ENCODE measurements around the gene PLB1. TPM values are rescaled to one million over a fixed set of nuclear protein-coding genes. Genes with fewer than 3 reads are reported as not detected.
A peak's percentile ranks its signal among the peaks of the same experiment; 100 is the strongest.

The PLB1 gene
- total and polyA plus RNA-seq, 2 experiments from 2014 or later, result 19.2 to 19.7 TPM

DNA sequence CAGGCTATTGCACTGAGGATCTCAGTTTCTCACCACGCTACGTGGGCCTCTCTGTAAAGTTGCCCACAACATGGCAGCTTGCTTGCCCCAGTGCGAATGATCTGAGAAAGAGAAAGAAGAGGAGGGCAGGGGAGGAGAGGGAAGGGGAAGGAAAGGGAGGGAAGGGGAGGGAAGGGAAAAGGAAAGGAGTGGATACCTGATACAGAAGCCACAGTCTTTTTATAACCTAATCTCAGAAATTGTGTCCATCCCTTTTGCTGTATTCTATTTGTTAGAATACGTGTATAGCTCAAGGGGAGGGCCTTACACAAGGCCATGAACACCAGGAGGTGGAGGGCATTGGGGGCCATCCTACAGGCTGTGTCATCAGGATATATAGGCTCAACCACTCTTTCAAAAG, 177.5 kb downstream of the PLB1 start:
- H3K4me1 ChIP-seq (ENCODE audit: insufficient read depth), result peaks cover 6% of the 10 kb centered on the region
- H3K27ac ChIP-seq, result no peak overlapping the region

DNA sequence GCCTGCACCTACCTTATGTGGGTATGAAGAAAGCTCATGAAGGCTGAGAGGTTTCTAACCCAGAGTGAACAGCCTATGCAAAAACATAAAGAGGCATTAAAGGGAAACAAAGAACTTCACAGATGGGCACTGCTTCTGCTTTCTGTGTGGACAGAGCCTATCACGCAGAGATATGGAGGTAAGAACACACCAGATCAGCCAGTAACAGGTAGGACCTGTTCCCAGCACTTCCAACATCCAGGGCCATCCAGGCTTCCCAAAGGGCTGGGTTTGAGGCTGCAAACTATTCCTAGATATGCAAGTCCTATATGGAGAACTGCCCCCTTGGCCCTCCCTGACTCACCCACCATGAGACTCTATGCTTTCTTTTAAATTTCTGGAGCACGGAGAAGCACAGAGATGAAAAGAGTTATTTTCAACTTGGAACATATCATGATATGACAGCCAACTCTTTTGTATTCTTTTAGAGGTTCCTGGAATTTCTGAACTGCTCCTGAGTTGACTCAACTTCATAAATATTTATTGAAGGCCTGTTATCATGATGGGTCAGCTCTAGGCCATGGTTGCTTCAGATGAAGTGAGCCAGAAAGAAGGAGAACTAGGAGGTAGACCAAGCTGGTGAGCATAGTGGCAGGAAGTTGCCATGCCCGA, 178.3 kb downstream of the PLB1 start:
- WGBS (ENCODE audit: low lambda C conversion rate, missing lambda C conversion rate), result 78% methylated on average over 3 of the region's 3 CpGs
- Histone ChIP-seq H3K27me3 (no peaks in the 10 kb centered on the region), H3K27ac (peak overlapping the region; percentile 22)

More for the DNA sequence above, 177.5 kb downstream of the PLB1 start:
- Histone ChIP-seq H3K9me3 (ENCODE audit: low read depth) (no peaks in the 10 kb centered on the region), H3K27me3 (no peaks in the 10 kb centered on the region), H3K79me2 (no peaks in the 10 kb centered on the region), H3K4me2 (no peak overlapping the region), H4K20me1 (ENCODE audit: insufficient read depth, poor library complexity, severe bottlenecking) (no peaks in the 10 kb centered on the region), H2AFZ (no peak overlapping the region), H3K36me3 (replicated peaks; ENCODE audit: insufficient read depth, low read depth) (no peaks in the 10 kb centered on the region), H3K4me3 (no peak overlapping the region), H3K9me2 (replicated peaks; ENCODE audit: insufficient read depth) (no peaks in the 10 kb centered on the region)
- TF ChIP-seq EZH2phosphoT487 (IDR thresholded peaks at IDR 0.05; ENCODE audit: low read depth, severe bottlenecking, unreplicated experiment), result no peak
- DNase-seq (ENCODE audit: low spot score), result no peak
- 93% methylated on average over 4 of the region's 4 CpGs for WGBS (ENCODE audit: low lambda C conversion rate, missing lambda C conversion rate)

DNA sequence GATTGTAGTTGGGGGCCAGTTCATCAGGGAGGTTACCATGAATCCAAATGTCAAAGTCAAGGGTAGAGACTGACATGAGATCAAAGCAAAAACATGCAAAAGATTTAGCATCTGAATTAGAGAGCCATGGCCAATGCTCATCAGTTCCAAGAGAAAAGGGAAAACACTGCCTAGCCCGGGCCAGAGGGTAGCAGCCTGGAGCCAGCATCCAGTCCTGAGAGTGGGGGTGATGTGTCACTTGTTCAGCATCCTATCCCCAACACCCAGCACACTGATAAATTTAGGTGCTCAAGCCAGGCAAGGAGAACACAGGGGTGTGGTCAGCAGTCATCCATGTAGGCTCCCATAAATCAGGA, 178.8 kb downstream of the PLB1 start:
- no peaks in the 10 kb centered on the region for H3K27me3 ChIP-seq
- no peak overlapping the region for H3K4me2 ChIP-seq
- no peaks in the 10 kb centered on the region for H3K36me3 ChIP-seq (replicated peaks; ENCODE audit: insufficient read depth, low read depth)
- H4K20me1 ChIP-seq (ENCODE audit: insufficient read depth, poor library complexity, severe bottlenecking), result no peaks in the 10 kb centered on the region
- H3K27ac ChIP-seq, result peak overlapping the region; percentile 22
- DNase-seq (ENCODE audit: low spot score), result no peak
- H3K9me3 ChIP-seq (ENCODE audit: low read depth), result no peaks in the 10 kb centered on the region
- 96% methylated on average over 1 of the region's 1 CpG for WGBS (ENCODE audit: low lambda C conversion rate, missing lambda C conversion rate)
- H3K79me2 ChIP-seq, result no peaks in the 10 kb centered on the region
- no peaks in the 10 kb centered on the region for H3K9me2 ChIP-seq (replicated peaks; ENCODE audit: insufficient read depth)
- H2AFZ ChIP-seq, result no peak overlapping the region
- no peak for TF ChIP-seq EZH2phosphoT487 (IDR thresholded peaks at IDR 0.05; ENCODE audit: low read depth, severe bottlenecking, unreplicated experiment)
- H3K4me3 ChIP-seq, result no peak overlapping the region
- peaks cover 6% of the 10 kb centered on the region for H3K4me1 ChIP-seq (ENCODE audit: insufficient read depth)

More for the DNA sequence above, 178.3 kb downstream of the PLB1 start:
- Histone ChIP-seq H3K36me3 (replicated peaks; ENCODE audit: insufficient read depth, low read depth) (no peaks in the 10 kb centered on the region), H3K4me3 (no peak overlapping the region), H3K4me2 (no peak overlapping the region), H4K20me1 (ENCODE audit: insufficient read depth, poor library complexity, severe bottlenecking) (no peaks in the 10 kb centered on the region), H3K4me1 (ENCODE audit: insufficient read depth) (peaks cover 6% of the 10 kb centered on the region), H2AFZ (no peak overlapping the region), H3K9me3 (ENCODE audit: low read depth) (no peaks in the 10 kb centered on the region), H3K79me2 (no peaks in the 10 kb centered on the region), H3K9me2 (replicated peaks; ENCODE audit: insufficient read depth) (no peaks in the 10 kb centered on the region)
- TF ChIP-seq EZH2 (IDR thresholded peaks at IDR 0.05; ENCODE audit: borderline replicate concordance) (no peak), EZH2phosphoT487 (IDR thresholded peaks at IDR 0.05; ENCODE audit: low read depth, severe bottlenecking, unreplicated experiment) (no peak)
- TF ChIP-seq, protein P1, sequence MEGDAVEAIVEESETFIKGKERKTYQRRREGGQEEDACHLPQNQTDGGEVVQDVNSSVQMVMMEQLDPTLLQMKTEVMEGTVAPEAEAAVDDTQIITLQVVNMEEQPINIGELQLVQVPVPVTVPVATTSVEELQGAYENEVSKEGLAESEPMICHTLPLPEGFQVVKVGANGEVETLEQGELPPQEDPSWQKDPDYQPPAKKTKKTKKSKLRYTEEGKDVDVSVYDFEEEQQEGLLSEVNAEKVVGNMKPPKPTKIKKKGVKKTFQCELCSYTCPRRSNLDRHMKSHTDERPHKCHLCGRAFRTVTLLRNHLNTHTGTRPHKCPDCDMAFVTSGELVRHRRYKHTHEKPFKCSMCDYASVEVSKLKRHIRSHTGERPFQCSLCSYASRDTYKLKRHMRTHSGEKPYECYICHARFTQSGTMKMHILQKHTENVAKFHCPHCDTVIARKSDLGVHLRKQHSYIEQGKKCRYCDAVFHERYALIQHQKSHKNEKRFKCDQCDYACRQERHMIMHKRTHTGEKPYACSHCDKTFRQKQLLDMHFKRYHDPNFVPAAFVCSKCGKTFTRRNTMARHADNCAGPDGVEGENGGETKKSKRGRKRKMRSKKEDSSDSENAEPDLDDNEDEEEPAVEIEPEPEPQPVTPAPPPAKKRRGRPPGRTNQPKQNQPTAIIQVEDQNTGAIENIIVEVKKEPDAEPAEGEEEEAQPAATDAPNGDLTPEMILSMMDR (IDR thresholded peaks at IDR 0.05; ENCODE audit: poor library complexity), result no peak
- no peak for DNase-seq (ENCODE audit: low spot score)

DNA sequence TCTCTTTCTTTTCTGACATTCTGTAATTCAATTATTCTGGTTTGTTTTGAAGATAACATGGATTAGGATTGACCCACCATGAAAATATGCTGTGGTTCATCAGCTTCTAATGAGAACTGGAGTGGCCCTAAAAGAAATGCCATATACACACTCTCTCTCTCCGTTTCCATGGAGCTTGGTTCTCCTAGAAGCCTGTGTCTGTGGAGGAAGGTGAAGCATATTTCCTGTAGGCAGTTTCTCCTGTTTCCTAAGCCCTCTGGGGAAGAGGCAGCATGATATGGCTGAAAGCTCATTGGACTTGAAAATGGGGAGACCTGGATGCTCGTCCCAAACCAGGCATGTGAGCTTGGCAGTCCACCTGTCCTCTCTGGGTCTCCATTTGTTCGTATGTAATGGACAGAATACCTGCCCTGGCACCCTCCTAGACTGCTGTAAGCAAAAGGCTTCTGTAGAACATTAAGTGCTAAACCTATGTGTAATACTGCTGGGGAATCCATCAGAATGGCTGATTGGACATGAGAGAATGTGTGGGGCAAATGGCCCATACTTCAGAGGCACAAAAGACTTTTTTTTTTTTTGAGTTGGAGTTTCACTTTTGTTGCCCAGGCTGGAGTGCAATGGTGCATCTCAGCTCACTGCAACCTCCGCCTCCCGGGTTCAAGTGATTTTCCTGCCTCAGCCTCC, 180.4 kb downstream of the PLB1 start:
- H3K79me2 ChIP-seq, result no peaks in the 10 kb centered on the region
- H3K4me2 ChIP-seq, result no peak overlapping the region
- no peak overlapping the region for H3K4me3 ChIP-seq
- TF ChIP-seq EZH2 (IDR thresholded peaks at IDR 0.05; ENCODE audit: borderline replicate concordance) (no peak), EZH2phosphoT487 (IDR thresholded peaks at IDR 0.05; ENCODE audit: low read depth, severe bottlenecking, unreplicated experiment) (no peak)
- TF ChIP-seq, protein P1 (IDR thresholded peaks at IDR 0.05; ENCODE audit: poor library complexity), result no peak
- H3K4me1 ChIP-seq (ENCODE audit: insufficient read depth), result peaks cover 6% of the 10 kb centered on the region
- H3K27ac ChIP-seq, result no peak overlapping the region
- no peaks in the 10 kb centered on the region for H3K9me2 ChIP-seq (replicated peaks; ENCODE audit: insufficient read depth)
- no peak for DNase-seq (ENCODE audit: low spot score)
- 90% methylated on average over 5 of the region's 5 CpGs for WGBS (ENCODE audit: low lambda C conversion rate, missing lambda C conversion rate)
- H3K36me3 ChIP-seq (replicated peaks; ENCODE audit: insufficient read depth, low read depth), result no peaks in the 10 kb centered on the region
- H3K27me3 ChIP-seq, result no peaks in the 10 kb centered on the region
- H2AFZ ChIP-seq, result no peak overlapping the region
- H4K20me1 ChIP-seq (ENCODE audit: insufficient read depth, poor library complexity, severe bottlenecking), result no peaks in the 10 kb centered on the region
- no peaks in the 10 kb centered on the region for H3K9me3 ChIP-seq (ENCODE audit: low read depth)
